ENCODE measurements around the gene SMAD2. TPM values are rescaled to one million over a fixed set of nuclear protein-coding genes. Genes with fewer than 3 reads are reported as not detected.

Gene SMAD2
- total and polyA plus RNA-seq, 4 donors: 11.8 to 31.3 (median 22.8) TPM

GRCh38 chr18:47926101-47926850 is 4.2 kb downstream of the SMAD2 start:
- no peak for DNase-seq (ENCODE audit: low spot score)
- Histone ChIP-seq H3K4me1 (ENCODE audit: control insufficient read depth in 4 of 4, insufficient read depth in 4 of 4, low read length in 3 of 4) (peaks cover 3 to 26% (median 13%) of the 10 kb centered on the region in 4 donors), H3K9ac (ENCODE audit: low read depth in 1 of 2, low read length in 2 of 2) (no peak overlapping the region), H3K27me3 (ENCODE audit: control insufficient read depth in 4 of 4, insufficient read depth in 4 of 4, low read length in 3 of 4) (no peaks in the 10 kb centered on the region), H3K36me3 (ENCODE audit: control insufficient read depth in 4 of 4, insufficient read depth in 3 of 4, low read depth in 1 of 4, low read length in 3 of 4) (no peaks in the 10 kb centered on the region), H3K9me3 (ENCODE audit: control insufficient read depth in 4 of 4, low read length in 3 of 4) (no peaks in the 10 kb centered on the region), H3K4me3 (ENCODE audit: low read depth in 1 of 3, low read length in 3 of 3) (no peak overlapping the region), H3K27ac (ENCODE audit: low read depth in 1 of 2, low read length in 2 of 2) (no peak overlapping the region)
- WGBS: 81% methylated on average over 2 of the region's 2 CpGs
- TF ChIP-seq FOXA1 (IDR thresholded peaks at IDR 0.05) (no peak), REST (IDR thresholded peaks at IDR 0.05) (no peak), ZBTB33 (IDR thresholded peaks at IDR 0.05) (no peak), SP1 (IDR thresholded peaks at IDR 0.05) (no peak), HNF4A (conservative IDR thresholded peaks at IDR 0.05) (no peak), ATF3 (IDR thresholded peaks at IDR 0.05) (no peak), FOXA2 (IDR thresholded peaks at IDR 0.05) (no peak), CTCF (IDR thresholded peaks at IDR 0.05; ENCODE audit: low read depth, low read length, missing input control) (no peak), EGR1 (IDR thresholded peaks at IDR 0.05; ENCODE audit: low read depth in 2 of 2) (no peak), NR2F2 (IDR thresholded peaks at IDR 0.05) (no peak), TAF1 (conservative IDR thresholded peaks at IDR 0.05) (no peak)

GRCh38 chr18:47919916-47920315 is 10.5 kb downstream of the SMAD2 start:
- no peak for DNase-seq (ENCODE audit: low spot score)
- Histone ChIP-seq H3K4me1 (ENCODE audit: control insufficient read depth in 4 of 4, insufficient read depth in 4 of 4, low read length in 3 of 4) (peaks cover 0 to 5% (median 2%) of the 10 kb centered on the region in 4 donors), H3K27me3 (ENCODE audit: control insufficient read depth in 4 of 4, insufficient read depth in 4 of 4, low read length in 3 of 4) (no peaks in the 10 kb centered on the region), H3K4me3 (ENCODE audit: low read depth in 1 of 3, low read length in 3 of 3) (no peak overlapping the region), H3K27ac (ENCODE audit: low read depth in 1 of 2, low read length in 2 of 2) (no peak overlapping the region), H3K9ac (ENCODE audit: low read depth in 1 of 2, low read length in 2 of 2) (no peak overlapping the region), H3K36me3 (ENCODE audit: control insufficient read depth in 4 of 4, insufficient read depth in 3 of 4, low read depth in 1 of 4, low read length in 3 of 4) (no peaks in the 10 kb centered on the region), H3K9me3 (ENCODE audit: control insufficient read depth in 4 of 4, low read length in 3 of 4) (no peaks in the 10 kb centered on the region)
- WGBS: 97% methylated on average over 6 of the region's 6 CpGs
- TF ChIP-seq ATF3 (IDR thresholded peaks at IDR 0.05) (no peak), HNF4G (IDR thresholded peaks at IDR 0.05) (no peak), CTCF (IDR thresholded peaks at IDR 0.05; ENCODE audit: low read depth, low read length, missing input control) (no peak), MAX (IDR thresholded peaks at IDR 0.05) (no peak), FOXA1 (IDR thresholded peaks at IDR 0.05) (no peak), RAD21 (IDR thresholded peaks at IDR 0.05) (no peak), RXRA (IDR thresholded peaks at IDR 0.05) (no peak), GABPA (IDR thresholded peaks at IDR 0.05 in 1 of 2, conservative IDR thresholded peaks at IDR 0.05 in 1 of 2) (no peak)

Measured in liver (tissue), 9 donors.